IMR-90 (cell line): ENCODE results near the gene RFX4. TPM values are rescaled to one million over a fixed set of nuclear protein-coding genes. Genes with fewer than 3 reads are reported as not detected.

Experiments
- ATAC-seq: fragments of 200-7000 bp; cut with Tn5 transposase; 2 replicates; pipeline ENCODE4 v1.9.1; 2020; ENCODE audit warnings: low read depth, mild to moderate bottlenecking, moderate library complexity
- BruUV-seq: library from RNA; stranded (reverse); fragments of 400-500 nt; replicated peaks from 2 replicates; lab custom pipeline; 2021; lab: Mats Ljungman, UMichigan
- CTCF ChIA-PET: fragments of 300-600 bp; formaldehyde crosslinking; extraction: SDS; loops from one replicate; lab custom pipeline; 2021; ENCODE audit warnings: antibody characterized with exemption; lab: Yijun Ruan, JAX
- POLR2A ChIA-PET: fragments of 300-600 bp; sonication (Branson Sonifier 250); formaldehyde crosslinking; loops from one replicate; lab custom pipeline; 2022; ENCODE audit warnings: antibody characterized with exemption; ENCODE audit not compliant: unreplicated experiment; lab: Charles Lee
- DNase-seq: peaks from one replicate; pipeline ENCODE4 v3.0.0; 2013
- H2AFZ ChIP-seq: replicated peaks from 2 replicates; pipeline ENCODE3; 2013; ENCODE audit warnings: low read length, mild to moderate bottlenecking; ENCODE audit not compliant: poor library complexity
- H2AK5ac ChIP-seq: 2 replicates; pipeline ENCODE4 v1.6.1; 2013; ENCODE audit warnings: low read depth, low read length, inconsistent platforms
- H2AK9ac ChIP-seq: replicated peaks from 2 replicates; pipeline ENCODE3; 2013; ENCODE audit warnings: mild to moderate bottlenecking, low read depth, low read length, moderate library complexity; ENCODE audit not compliant: poor library complexity
- H2BK120ac ChIP-seq: 2 replicates; pipeline ENCODE4 v1.6.1; 2013; ENCODE audit warnings: low read depth, low read length, inconsistent platforms
- H2BK15ac ChIP-seq: 3 replicates; pipeline ENCODE4 v1.6.1; 2013; ENCODE audit warnings: low read depth, low read length, inconsistent platforms
- H2BK20ac ChIP-seq: 2 replicates; pipeline ENCODE4 v1.6.1; 2013; ENCODE audit warnings: low read depth, mild to moderate bottlenecking, inconsistent platforms, low read length, moderate library complexity
- H2BK5ac ChIP-seq: 2 replicates; pipeline ENCODE4 v1.6.1; 2013; ENCODE audit warnings: mild to moderate bottlenecking, low read depth, low read length, inconsistent platforms; ENCODE audit not compliant: poor library complexity, severe bottlenecking
- H3K14ac ChIP-seq: replicated peaks from 2 replicates; pipeline ENCODE4 v1.6.1; 2013; ENCODE audit warnings: low read depth, low read length, inconsistent platforms
- H3K18ac ChIP-seq: 2 replicates; pipeline ENCODE4 v1.6.1; 2013; ENCODE audit warnings: low read depth, low read length, control low read depth
- H3K23ac ChIP-seq: 2 replicates; pipeline ENCODE4 v1.6.1; 2013; ENCODE audit warnings: low read depth, low read length, inconsistent platforms
- H3K27ac ChIP-seq: 2 replicates; pipeline ENCODE4 v1.5.1; 2013; ENCODE audit warnings: mild to moderate bottlenecking, control low read depth, low read length; ENCODE audit not compliant: insufficient read depth
- H3K27me3 ChIP-seq: 2 replicates; pipeline ENCODE4 v1.6.1; 2013; ENCODE audit warnings: low read length; ENCODE audit not compliant: control insufficient read depth, insufficient read depth
- H3K36me3 ChIP-seq: 2 replicates; pipeline ENCODE4 v1.6.1; 2013; ENCODE audit warnings: low read length, mixed read lengths; ENCODE audit not compliant: control insufficient read depth, insufficient read depth
- H3K4ac ChIP-seq: 2 replicates; pipeline ENCODE4 v1.6.1; 2013; ENCODE audit warnings: low read depth, low read length, inconsistent platforms
- H3K4me1 ChIP-seq: 2 replicates; pipeline ENCODE4 v1.6.1; 2013; ENCODE audit warnings: low read length, mixed read lengths; ENCODE audit not compliant: control insufficient read depth, insufficient read depth
- H3K4me2 ChIP-seq: 2 replicates; pipeline ENCODE4 v1.6.1; 2013; ENCODE audit warnings: low read depth, mild to moderate bottlenecking, control low read depth, low read length, moderate library complexity
- H3K4me3 ChIP-seq: 2 replicates; pipeline ENCODE4 v1.5.1; 2013; ENCODE audit warnings: low read depth, mild to moderate bottlenecking, control low read depth, low read length, moderate library complexity; ENCODE audit not compliant: insufficient read depth
- H3K56ac ChIP-seq: 2 replicates; pipeline ENCODE4 v1.6.1; 2013; ENCODE audit warnings: low read length, inconsistent platforms; ENCODE audit not compliant: insufficient read depth; ENCODE audit errors: extremely low read depth
- H3K79me1 ChIP-seq, 2 experiments: 2 replicates each; pipeline ENCODE4 v1.6.1; 2013; ENCODE audit warnings: low read length in 2 of 2, inconsistent platforms in 1 of 2, low read depth in 1 of 2
- H3K9ac ChIP-seq: 2 replicates; pipeline ENCODE4 v1.6.1; 2013; ENCODE audit warnings: low read depth, low read length, control low read depth
- H3K9me1 ChIP-seq: 2 replicates; pipeline ENCODE4 v1.6.1; 2013; ENCODE audit warnings: low read length, inconsistent platforms; ENCODE audit not compliant: insufficient read depth
- H3K9me3 ChIP-seq: 2 replicates; pipeline ENCODE4 v1.6.1; 2013; ENCODE audit warnings: low read length; ENCODE audit not compliant: control insufficient read depth, insufficient read depth
- H4K20me1 ChIP-seq: 2 replicates; pipeline ENCODE4 v1.6.1; 2013; ENCODE audit warnings: low read length, inconsistent platforms; ENCODE audit not compliant: insufficient read depth
- H4K5ac ChIP-seq: 2 replicates; pipeline ENCODE4 v1.6.1; 2013; ENCODE audit warnings: mild to moderate bottlenecking, low read depth, low read length, control low read depth
- H4K8ac ChIP-seq, 2 experiments: 2 replicates each; pipeline ENCODE4 v1.6.1; 2013; ENCODE audit warnings: low read depth in 2 of 2, low read length in 2 of 2, control low read depth in 1 of 2, inconsistent platforms in 1 of 2
- H4K91ac ChIP-seq: 2 replicates; pipeline ENCODE4 v1.6.1; 2013; ENCODE audit warnings: low read depth, low read length, inconsistent platforms; ENCODE audit not compliant: insufficient read depth
- CHD1 ChIP-seq: IDR thresholded peaks from 2 replicates; pipeline ENCODE4 v1.6.1; 2012; ENCODE audit warnings: low read depth, low read length, improper control_type of control experiment
- SMC3 ChIP-seq: fragments of 150-350 bp; IDR thresholded peaks from 2 replicates; pipeline ENCODE4 v1.6.1; 2016; ENCODE audit warnings: low read depth, mild to moderate bottlenecking, antibody characterized with exemption, low read length, moderate library complexity
- WGBS, 2 experiments: methylation state at CpG; one replicate each; pipeline versions ENCODE4 v1.1.5 to v1.1.7; 2013; ENCODE audit warnings: missing lambda C conversion rate in 2 of 2; ENCODE audit not compliant: insufficient read length in 1 of 2; ENCODE audit errors: extremely low coverage in 2 of 2; 5-methylcytosine and 5-hydroxymethylcytosine counted together
- dilution Hi-C: fragments of 300-500 bp; cut with HindIII; formaldehyde crosslinking; loops from one replicate; pipeline ENCODE4 v1.14.3; 2018; ENCODE audit warnings: low sequenced_read_pairs; ENCODE audit not compliant: unreplicated experiment
- in situ Hi-C: fragments of 300-500 bp; cut with MboI; formaldehyde crosslinking; loops from 3 replicates; pipeline ENCODE4 v1.14.3; 2019; ENCODE audit warnings: low sequenced_read_pairs, inconsistent platforms, mixed read lengths
- intact Hi-C: fragments of 100-400 bp; cut with micrococcal nuclease; formaldehyde crosslinking; loops from 2 replicates; pipeline ENCODE4 v1.10.0; 2022
- polyA plus RNA-seq, 3 experiments: library from polyadenylated mRNA; depleted of rRNA; stranded (reverse); fragments of >200 nt; gene quantifications; 2 replicates each; pipeline ENCODE4 v1.2.3, GENCODE V29; 2012; ENCODE audit warnings: low replicate concordance in 1 of 3
- total RNA-seq: library from RNA; depleted of rRNA; stranded (reverse); fragments of >200 nt; gene quantifications from 2 replicates; pipeline ENCODE4 v1.2.3, GENCODE V29; 2012

RFX4 gene
- total and polyA plus RNA-seq, 2 of the 4 experiments (the other 2 are of a cell fraction), result not detected

DNA sequence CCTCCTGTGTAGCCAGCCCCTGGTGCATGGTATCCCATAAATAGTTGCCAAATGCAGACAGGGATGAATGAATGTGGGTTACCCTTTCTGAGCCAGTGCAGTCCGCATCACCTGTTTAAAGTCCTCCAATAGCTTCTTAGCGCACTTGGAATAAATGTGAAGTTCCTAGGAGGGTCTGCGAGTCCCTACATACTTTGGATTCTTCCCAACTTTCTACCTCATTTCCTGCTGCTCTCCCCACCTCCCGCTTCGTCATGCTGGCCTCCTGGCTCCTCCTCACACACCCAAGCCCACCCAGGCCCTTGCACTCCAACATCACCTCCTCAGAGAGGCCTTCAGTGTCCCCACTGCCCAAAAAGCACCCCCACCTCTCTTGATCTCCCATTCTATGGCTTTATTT lies 17.7 kb downstream of the RFX4 start:
- no peak overlapping the region for H4K91ac ChIP-seq
- BruUV-seq, result no TSS peak
- H4K8ac ChIP-seq, result no peak overlapping the region
- H3K36me3 ChIP-seq, result no peaks in the 10 kb centered on the region
- DNase-seq (no peak), ATAC-seq (no peak)
- no peaks in the 10 kb centered on the region for H3K9me1 ChIP-seq
- no peak overlapping the region for H2AK5ac ChIP-seq
- no peaks in the 10 kb centered on the region for H3K4me1 ChIP-seq
- H4K5ac ChIP-seq, result no peak overlapping the region
- no peak overlapping the region for H3K56ac ChIP-seq
- H2BK120ac ChIP-seq, result no peak overlapping the region
- dilution Hi-C loops, result no loop called here
- ChIA-PET POLR2A (no interaction called here), CTCF (interaction anchor here (0.9 kb wide), 1 partner anchor 8 kb away, joined by 3 read pairs; no protein-coding TSS in a partner anchor)
- no peak overlapping the region for H3K9ac ChIP-seq
- no peaks in the 10 kb centered on the region for H4K20me1 ChIP-seq
- no peak overlapping the region for H2BK5ac ChIP-seq
- intact Hi-C loops, result no loop called here
- H3K27me3 ChIP-seq, result peaks cover 16% of the 10 kb centered on the region
- H3K18ac ChIP-seq, result no peak overlapping the region
- H3K4ac ChIP-seq, result no peak overlapping the region
- in situ Hi-C loops, result no loop called here
- no peak overlapping the region for H2AK9ac ChIP-seq
- WGBS, 2 experiments, result 46% methylated on average over 3 of the region's 5 CpGs; no CpG with 5 or more reads in 1 of the 2 experiments
- H2BK20ac ChIP-seq, result no peak overlapping the region
- no peaks in the 10 kb centered on the region for H3K79me1 ChIP-seq
- TF ChIP-seq CHD1 (no peak), SMC3 (no peak)
- no peaks in the 10 kb centered on the region for H3K9me3 ChIP-seq
- H3K14ac ChIP-seq, result no peak overlapping the region
- no peak overlapping the region for H3K27ac ChIP-seq
- H3K4me3 ChIP-seq, result no peak overlapping the region
- no peak overlapping the region for H2AFZ ChIP-seq
- no peak overlapping the region for H3K23ac ChIP-seq
- H3K4me2 ChIP-seq, result no peak overlapping the region
- no peak overlapping the region for H2BK15ac ChIP-seq
